ENCODE results near the gene KCNQ1OT1.

- no peak for TF ChIP-seq CTCF (IDR thresholded peaks at IDR 0.05)
- TF ChIP-seq POLR2AphosphoS5 (IDR thresholded peaks at IDR 0.05) = no peak
These were observed 49.2 kb upstream of the KCNQ1OT1 start for GRCh38 chr11:2748814-2749554.
